B cell (primary cell): ENCODE results near the gene TEC. TPM values are rescaled to one million over a fixed set of nuclear protein-coding genes. Genes with fewer than 3 reads are reported as not detected.

ENCODE experiments used
- ATAC-seq: fragments of 200-7000 bp; cut with Tn5 transposase; one replicate; pipeline ENCODE4 v1.10.0; 2021; ENCODE audit warnings: low read depth, mild to moderate bottlenecking, moderate number of reproducible peaks, moderate library complexity
- CTCF ChIA-PET: fragments of 350-600 bp; sonication (Branson Sonifier 250); formaldehyde crosslinking; loops from one replicate; lab custom pipeline; 2021; ENCODE audit warnings: antibody characterized with exemption, inconsistent platforms; lab: Charles Lee
- POLR2A ChIA-PET: fragments of 350-600 bp; sonication (Branson Sonifier 250); formaldehyde crosslinking; loops from one replicate; lab custom pipeline; 2021; ENCODE audit warnings: antibody characterized with exemption; lab: Charles Lee
- DNase-seq: peaks from one replicate; pipeline ENCODE4 v3.0.0; 2013
- H2AFZ ChIP-seq: 2 replicates; pipeline ENCODE4 v1.6.1; 2012; ENCODE audit warnings: mild to moderate bottlenecking, low read depth, low read length; ENCODE audit not compliant: insufficient read depth, poor library complexity, severe bottlenecking
- H3K27ac ChIP-seq, 2 donors: 1 replicate in 1 of 2; 2 replicates in 1 of 2; pipeline ENCODE4 v1.5.1; 2012 to 2013; ENCODE audit warnings: low read length in 2 of 2, mild to moderate bottlenecking in 2 of 2, moderate library complexity in 1 of 2
- H3K27me3 ChIP-seq, 4 experiments: fragments of 200-600 bp in 1 of 4; sonication (generic) in 1 of 4; replicated peaks in 1 of 4; 1 replicate in 2 of 4; 2 replicates in 2 of 4; pipeline versions ENCODE4 v1.6.1 to v1.7.0; 2013 to 2016; ENCODE audit warnings: low read length in 3 of 4, mild to moderate bottlenecking in 2 of 4, mixed read lengths in 1 of 4, moderate library complexity in 1 of 4; ENCODE audit not compliant: insufficient read depth in 4 of 4, control insufficient read depth in 3 of 4; ENCODE audit errors: control extremely low read depth in 1 of 4
- H3K36me3 ChIP-seq, 2 experiments: replicated peaks in 1 of 2; 1 replicate in 1 of 2; 2 replicates in 1 of 2; pipeline versions ENCODE4 v1.6.1 to v1.7.1; 2013; ENCODE audit warnings: low read length in 1 of 2; ENCODE audit not compliant: insufficient read depth in 2 of 2, control insufficient read depth in 1 of 2; ENCODE audit errors: control extremely low read depth in 1 of 2, extremely low read depth in 1 of 2
- H3K4me1 ChIP-seq, 2 donors: fragments of 200-600 bp in 1 of 2; sonication (generic) in 1 of 2; 1 replicate in 1 of 2; 2 replicates in 1 of 2; pipeline versions ENCODE4 v1.5.1 to v1.6.1; 2013 to 2017; ENCODE audit warnings: low read length in 2 of 2; ENCODE audit not compliant: control insufficient read depth in 2 of 2, insufficient read depth in 2 of 2
- H3K4me2 ChIP-seq: replicated peaks from 2 replicates; pipeline ENCODE3; 2012; ENCODE audit warnings: mild to moderate bottlenecking, low read depth, low read length; ENCODE audit not compliant: poor library complexity, severe bottlenecking
- H3K4me3 ChIP-seq, 5 experiments: fragments of 200-600 bp in 1 of 5; sonication (generic) in 1 of 5; 1 replicate in 3 of 5; 2 replicates in 2 of 5; pipeline versions ENCODE4 v1.5.1 to v1.7.0; 2011 to 2016; ENCODE audit warnings: low read length in 4 of 5, mild to moderate bottlenecking in 4 of 5, low read depth in 2 of 5, control low read depth in 1 of 5, moderate library complexity in 1 of 5; ENCODE audit not compliant: insufficient read depth in 1 of 5; ENCODE audit errors: control extremely low read depth in 1 of 5, extremely low read depth in 1 of 5
- H3K79me2 ChIP-seq: fragments of 200-600 bp; sonication (generic); one replicate; pipeline ENCODE4 v1.6.0; 2016; ENCODE audit warnings: low read length; ENCODE audit not compliant: control insufficient read depth, insufficient read depth
- H3K9ac ChIP-seq: fragments of 200-600 bp; sonication (generic); 2 replicates; pipeline ENCODE4 v1.6.1; 2017; ENCODE audit warnings: mild to moderate bottlenecking, low read length, moderate library complexity
- H3K9me3 ChIP-seq, 3 donors: one replicate each; pipeline versions ENCODE4 v1.6.1 to v1.7.1; 2013; ENCODE audit warnings: low read length in 2 of 3; ENCODE audit not compliant: control insufficient read depth in 2 of 3, insufficient read depth in 1 of 3; ENCODE audit errors: control extremely low read depth in 1 of 3
- H4K20me1 ChIP-seq: 2 replicates; pipeline ENCODE4 v1.6.0; 2012; ENCODE audit warnings: mild to moderate bottlenecking, low read length; ENCODE audit not compliant: insufficient read depth, control insufficient read depth, poor library complexity, severe bottlenecking
- H3K27ac Mint-ChIP-seq: one replicate; pipeline ENCODE4 v1.8.0; 2021; ENCODE audit warnings: mixed read lengths
- H3K27me3 Mint-ChIP-seq: one replicate; pipeline ENCODE4 v1.8.0; 2021; ENCODE audit warnings: mixed read lengths
- H3K4me1 Mint-ChIP-seq: one replicate; pipeline ENCODE4 v1.8.0; 2021; ENCODE audit warnings: mixed read lengths
- H3K4me3 Mint-ChIP-seq: one replicate; pipeline ENCODE4 v1.8.0; 2021; ENCODE audit warnings: mixed read lengths
- H3K9me3 Mint-ChIP-seq: one replicate; pipeline ENCODE4 v1.8.0; 2022; ENCODE audit warnings: mixed read lengths; ENCODE audit not compliant: insufficient read depth
- EZH2 ChIP-seq: IDR thresholded peaks from 2 replicates; pipeline ENCODE4 v1.6.1; 2012; ENCODE audit warnings: borderline replicate concordance, low read depth, mild to moderate bottlenecking, moderate library complexity, low read length; ENCODE audit not compliant: insufficient read depth, poor library complexity, severe bottlenecking
- WGBS: methylation state at CpG from one replicate; pipeline ENCODE4 v1.1.5; 2013; ENCODE audit warnings: missing lambda C conversion rate; ENCODE audit not compliant: insufficient coverage; 5-methylcytosine and 5-hydroxymethylcytosine counted together
- intact Hi-C: fragments of 100-400 bp; cut with micrococcal nuclease; formaldehyde crosslinking; loops from one replicate; pipeline ENCODE4 v1.10.0; 2022
- polyA plus RNA-seq: library from polyadenylated mRNA; depleted of rRNA; stranded (reverse); fragments of >200 nt; gene quantifications from 2 replicates; pipeline ENCODE4 v1.2.3, GENCODE V29; 2012
- total RNA-seq, 2 donors: library from RNA; stranded (reverse); fragments of 120-200 nt in 1 of 2; gene quantifications; 1 replicate in 1 of 2; 2 replicates in 1 of 2; pipeline versions ENCODE4 v1.2.3 to v1.2.4, GENCODE V29; 2013 to 2022
- TF ChIP-seq, protein P1 (sequence below): fragments of 200-600 bp; IDR thresholded peaks from one replicate; pipeline ENCODE4 v1.8.0; 2022; ENCODE audit warnings: antibody characterized with exemption, mild to moderate bottlenecking

TEC gene
- total and polyA plus RNA-seq, 2 donors (not counting 1 experiment from before 2014, with no cell fraction given): 2.0 to 8.3 TPM

DNA sequence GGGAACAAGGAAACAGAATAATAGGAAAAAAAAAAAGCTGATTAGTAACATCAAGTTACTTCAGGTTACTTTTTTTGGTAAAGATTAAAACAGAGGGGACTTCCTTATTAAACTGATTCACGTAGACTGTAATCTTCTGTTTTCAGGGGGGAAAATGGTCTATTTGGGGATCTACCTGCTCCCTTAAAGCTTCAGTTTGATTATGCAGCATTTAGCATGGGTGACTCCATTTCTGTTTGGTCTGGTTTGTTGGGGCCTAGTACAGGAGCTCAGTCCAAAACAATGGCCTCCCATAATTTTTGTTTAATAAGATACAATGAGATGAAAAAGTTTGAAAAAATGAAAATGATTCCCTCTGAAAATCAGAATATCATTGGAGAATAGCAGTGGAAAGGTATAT is 34.6 kb downstream of the TEC start:
- Histone ChIP-seq H3K9ac (no peak overlapping the region), H3K4me2 (no peak overlapping the region), H4K20me1 (no peaks in the 10 kb centered on the region), H3K36me3 (no peaks in the 10 kb centered on the region), H2AFZ (no peak overlapping the region), H3K27me3 (no peaks in the 10 kb centered on the region), H3K4me3 (no peak overlapping the region), H3K79me2 (peaks cover 56% of the 10 kb centered on the region), H3K27ac (no peak overlapping the region), H3K4me1 (peaks cover 4% of the 10 kb centered on the region in 2 donors), H3K9me3 (peaks cover 0 to 1% (median 0%) of the 10 kb centered on the region in 3 donors)
- intact Hi-C loops: no loop called here
- no peaks in the 10 kb centered on the region for H3K9me3 Mint-ChIP-seq
- H3K27ac Mint-ChIP-seq: no peak overlapping the region
- ChIA-PET POLR2A (no interaction called here), CTCF (interaction anchor here (0.7 to 0.8 kb wide), 2 partner anchors 26 to 126 kb away, joined by 3 read pairs; no protein-coding TSS in a partner anchor)
- no peak overlapping the region for H3K4me3 Mint-ChIP-seq
- H3K4me1 Mint-ChIP-seq: peaks cover 19% of the 10 kb centered on the region
- 100% methylated on average over 1 of the region's 1 CpG for WGBS
- ATAC-seq (no peak), DNase-seq (no peak)
- no peaks in the 10 kb centered on the region for H3K27me3 Mint-ChIP-seq
- TF ChIP-seq, protein P1, sequence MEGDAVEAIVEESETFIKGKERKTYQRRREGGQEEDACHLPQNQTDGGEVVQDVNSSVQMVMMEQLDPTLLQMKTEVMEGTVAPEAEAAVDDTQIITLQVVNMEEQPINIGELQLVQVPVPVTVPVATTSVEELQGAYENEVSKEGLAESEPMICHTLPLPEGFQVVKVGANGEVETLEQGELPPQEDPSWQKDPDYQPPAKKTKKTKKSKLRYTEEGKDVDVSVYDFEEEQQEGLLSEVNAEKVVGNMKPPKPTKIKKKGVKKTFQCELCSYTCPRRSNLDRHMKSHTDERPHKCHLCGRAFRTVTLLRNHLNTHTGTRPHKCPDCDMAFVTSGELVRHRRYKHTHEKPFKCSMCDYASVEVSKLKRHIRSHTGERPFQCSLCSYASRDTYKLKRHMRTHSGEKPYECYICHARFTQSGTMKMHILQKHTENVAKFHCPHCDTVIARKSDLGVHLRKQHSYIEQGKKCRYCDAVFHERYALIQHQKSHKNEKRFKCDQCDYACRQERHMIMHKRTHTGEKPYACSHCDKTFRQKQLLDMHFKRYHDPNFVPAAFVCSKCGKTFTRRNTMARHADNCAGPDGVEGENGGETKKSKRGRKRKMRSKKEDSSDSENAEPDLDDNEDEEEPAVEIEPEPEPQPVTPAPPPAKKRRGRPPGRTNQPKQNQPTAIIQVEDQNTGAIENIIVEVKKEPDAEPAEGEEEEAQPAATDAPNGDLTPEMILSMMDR: no peak
- TF ChIP-seq EZH2: no peak

DNA sequence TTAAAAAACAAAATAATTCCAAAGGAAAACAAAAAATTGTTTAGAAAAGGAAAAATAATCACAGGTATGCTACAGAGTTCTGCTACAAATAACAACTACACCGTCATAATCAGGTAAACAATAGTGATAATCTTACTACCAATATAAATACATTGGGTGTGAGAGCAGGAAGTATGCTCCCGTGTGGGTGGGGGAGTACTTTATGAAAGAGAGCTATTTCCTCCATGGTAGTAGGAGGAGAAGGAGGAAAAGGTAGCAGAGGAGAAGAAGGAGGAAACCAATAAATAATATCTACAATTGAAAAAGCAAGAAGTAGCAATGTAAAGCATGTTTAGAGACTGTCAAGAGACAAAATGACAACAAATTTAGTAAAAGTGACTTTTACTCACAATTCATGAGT is 35.1 kb downstream of the TEC start:
- Mint-ChIP-seq H3K4me3 (no peak overlapping the region), H3K27ac (no peak overlapping the region), H3K4me1 (peaks cover 19% of the 10 kb centered on the region), H3K9me3 (no peaks in the 10 kb centered on the region), H3K27me3 (no peaks in the 10 kb centered on the region)
- Histone ChIP-seq H3K4me2 (no peak overlapping the region), H3K4me1 (peaks cover 4% of the 10 kb centered on the region in 2 donors), H3K4me3 (no peak overlapping the region), H4K20me1 (no peaks in the 10 kb centered on the region), H3K9ac (no peak overlapping the region), H3K9me3 (peaks cover 0 to 1% (median 0%) of the 10 kb centered on the region in 3 donors), H3K79me2 (peaks cover 56% of the 10 kb centered on the region), H2AFZ (no peak overlapping the region), H3K36me3 (no peaks in the 10 kb centered on the region), H3K27me3 (no peaks in the 10 kb centered on the region), H3K27ac (no peak overlapping the region)
- intact Hi-C loops: no loop called here
- TF ChIP-seq, protein P1: no peak
- TF ChIP-seq EZH2: no peak
- no peak for ATAC-seq
- POLR2A ChIA-PET: no interaction called here
- CTCF ChIA-PET: interaction anchor here (0.8 kb wide), 1 partner anchor 125 kb away, joined by 3 read pairs; no protein-coding TSS in a partner anchor
- DNase-seq: no peak
- no CpG with 5 or more reads among the region's 2 CpGs for WGBS
